Suprapubic skin (tissue), 4 donors: ENCODE measurements around the gene ZNF175.

Source experiments
- CTCF ChIP-seq, 2 donors: fragments of 200-600 bp in 1 of 2; fragments of 450-650 bp in 1 of 2; sonication (generic) in 1 of 2; IDR thresholded peaks; one replicate each; pipeline ENCODE4 v1.5.1; 2016 to 2019; ENCODE audit warnings: antibody characterized with exemption in 2 of 2, mild to moderate bottlenecking in 1 of 2, moderate library complexity in 1 of 2
- EP300 ChIP-seq: sonication (generic); formaldehyde crosslinking; IDR thresholded peaks from one replicate; pipeline ENCODE4 v1.6.1; 2017; ENCODE audit warnings: antibody characterized with exemption
- POLR2A ChIP-seq, 2 donors: fragments of 450-650 bp; IDR thresholded peaks; one replicate each; pipeline ENCODE4 v1.6.1; 2017; ENCODE audit warnings: antibody characterized with exemption in 2 of 2, mild to moderate bottlenecking in 2 of 2, moderate library complexity in 2 of 2
- POLR2AphosphoS5 ChIP-seq, 3 donors: sonication (generic); formaldehyde crosslinking; IDR thresholded peaks; one replicate each; pipeline ENCODE4 v1.6.1; 2017; ENCODE audit warnings: antibody characterized with exemption in 3 of 3

- TF ChIP-seq POLR2A (IDR thresholded peaks at IDR 0.05) = no peak
- no peak for TF ChIP-seq POLR2AphosphoS5 (IDR thresholded peaks at IDR 0.05)
- TF ChIP-seq CTCF (IDR thresholded peaks at IDR 0.05) = no peak
- no peak for TF ChIP-seq EP300
Observed at GRCh38 chr19:51524666-51525264, 46.3 kb upstream of the ZNF175 start.
